ENCODE data around the gene SH2D2A. TPM values are rescaled to one million over a fixed set of nuclear protein-coding genes. Genes with fewer than 3 reads are reported as not detected.

SH2D2A gene
- total and polyA plus RNA-seq, 9 of the 15 experiments (the other 6 are each of a cell fraction or from before 2014, with no cell fraction given) = 0.89 to 33.6 (median 6.9) TPM

DNA sequence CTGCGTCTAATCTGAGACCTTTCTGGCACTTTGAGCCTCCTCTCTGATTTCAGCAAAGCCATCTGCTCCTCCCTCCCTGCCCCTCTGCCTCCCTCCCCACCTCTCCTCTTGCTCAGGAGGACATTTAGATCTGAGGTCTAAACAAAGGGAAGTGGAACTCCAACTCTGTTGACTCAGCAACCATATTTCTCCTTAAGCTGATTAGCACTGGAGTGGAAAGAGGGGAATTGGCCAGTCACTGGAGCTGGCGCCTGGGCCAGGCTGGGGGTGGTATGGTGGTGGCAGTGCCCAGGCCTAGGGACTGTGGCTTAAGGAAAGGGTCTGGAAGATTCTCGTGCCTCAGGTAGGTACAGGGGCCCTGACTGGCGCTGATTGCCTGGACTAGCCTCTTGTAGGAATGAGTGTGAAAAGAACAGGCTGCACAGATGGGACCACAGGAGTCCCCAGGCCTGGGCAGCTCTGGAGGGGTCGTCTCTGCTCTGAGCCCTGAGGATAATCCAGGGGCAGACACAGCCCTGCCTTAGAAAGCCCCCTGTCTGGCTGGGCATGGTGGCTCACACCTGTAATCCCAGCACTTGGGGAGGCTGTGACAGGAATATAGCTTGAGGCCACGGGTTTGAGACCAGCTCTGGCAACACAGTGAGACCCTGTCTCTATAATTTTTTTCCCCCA, 11.9 kb downstream of the SH2D2A start:
- FAIRE-seq = peak; percentile 44
- H3K4me2 ChIP-seq (ENCODE audit: insufficient read depth, low read length) = no peak overlapping the region
- no peaks in the 10 kb centered on the region for H3K9me3 ChIP-seq (replicated peaks; ENCODE audit: control insufficient read depth, insufficient read depth, low read depth, low read length)
- peaks cover 31% of the 10 kb centered on the region for H3K36me3 ChIP-seq (ENCODE audit: control insufficient read depth, insufficient read depth, low read length)
- peak overlapping the region; percentile 11; the same call in 1 of the 3 replicates for H3K27ac ChIP-seq (ENCODE audit: extremely low read depth, low read depth, low read length)
- no peaks in the 10 kb centered on the region for H3K9me1 ChIP-seq (ENCODE audit: control insufficient read depth, insufficient read depth, low read length)
- peaks cover 12 to 14% of the 10 kb centered on the region in 2 experiments for H3K4me1 ChIP-seq (replicated peaks in 1 of 2; ENCODE audit: control insufficient read depth in 2 of 2, insufficient read depth in 2 of 2, low read length in 2 of 2)
- no TSS peak for BruUV-seq (replicated peaks)
- intact Hi-C loops (cut with micrococcal nuclease) (no loop called here), in situ Hi-C loops (cut with MboI) (loop anchor here (5.0 kb wide), 1 partner anchor 58 kb away; the partner anchor contains the start of gene NTRK1)
- H4K20me1 ChIP-seq (replicated peaks; ENCODE audit: control insufficient read depth, insufficient read depth, low read length) = no peaks in the 10 kb centered on the region
- ChIA-PET POLR2A (interaction anchor here (0.6 to 1.4 kb wide), 6 partner anchors 9 to 20 kb away, joined by 3 to 8 read pairs (median 4); partner anchors contain the start of gene SH2D2A), CTCF (ENCODE audit: low intra/inter-chr PET ratio) (no interaction called here)
- no peaks in the 10 kb centered on the region for H3K27me3 ChIP-seq (ENCODE audit: control insufficient read depth in 2 of 2, insufficient read depth in 2 of 2, low read length in 2 of 2)
- 35% methylated on average over 6 of the region's 6 CpGs for WGBS (ENCODE audit: insufficient coverage, low coverage, missing lambda C conversion rate)
- DNase-seq (ENCODE audit: extremely low read depth in 1 of 4, low spot score in 3 of 4) = peak in 1 of 4 experiments; percentile 33
- H3K79me2 ChIP-seq (ENCODE audit: control insufficient read depth, insufficient read depth, low read length) = no peaks in the 10 kb centered on the region
- no peak overlapping the region for H2AFZ ChIP-seq (ENCODE audit: low read depth, low read length)
- ATAC-seq = peak; percentile 44
- peak overlapping the region in 1 of 2 experiments; percentile 79; a peak in 2 of 4 replicates for H3K9ac ChIP-seq (ENCODE audit: insufficient read depth in 1 of 2, low read depth in 2 of 2, low read length in 2 of 2)
- no peak overlapping the region for H3K4me3 ChIP-seq
- TF ChIP-seq CBFA2T2 (conservative IDR thresholded peaks at IDR 0.05) (no peak), BRF1 (IDR thresholded peaks at IDR 0.05; ENCODE audit: borderline replicate concordance, extremely low read depth, insufficient read length) (no peak), MAZ (CRISPR knock-in tag; conservative IDR thresholded peaks at IDR 0.05 in 1 of 2, IDR thresholded peaks at IDR 0.05 in 1 of 2) (peak; percentile 4 to 38; a peak in 1 of 4 replicates), KDM1A (IDR thresholded peaks at IDR 0.05) (no peak), NBN (IDR thresholded peaks at IDR 0.05; ENCODE audit: low read depth) (no peak), PTRF (tag; IDR thresholded peaks at IDR 0.05) (no peak), NCOA1 (IDR thresholded peaks at IDR 0.05; ENCODE audit: low read depth) (no peak), NUFIP1 (IDR thresholded peaks at IDR 0.05; ENCODE audit: partially characterized antibody) (no peak), ZNF316 (IDR thresholded peaks at IDR 0.05) (peak; percentile 73)
- TF ChIP-seq, protein P1, sequence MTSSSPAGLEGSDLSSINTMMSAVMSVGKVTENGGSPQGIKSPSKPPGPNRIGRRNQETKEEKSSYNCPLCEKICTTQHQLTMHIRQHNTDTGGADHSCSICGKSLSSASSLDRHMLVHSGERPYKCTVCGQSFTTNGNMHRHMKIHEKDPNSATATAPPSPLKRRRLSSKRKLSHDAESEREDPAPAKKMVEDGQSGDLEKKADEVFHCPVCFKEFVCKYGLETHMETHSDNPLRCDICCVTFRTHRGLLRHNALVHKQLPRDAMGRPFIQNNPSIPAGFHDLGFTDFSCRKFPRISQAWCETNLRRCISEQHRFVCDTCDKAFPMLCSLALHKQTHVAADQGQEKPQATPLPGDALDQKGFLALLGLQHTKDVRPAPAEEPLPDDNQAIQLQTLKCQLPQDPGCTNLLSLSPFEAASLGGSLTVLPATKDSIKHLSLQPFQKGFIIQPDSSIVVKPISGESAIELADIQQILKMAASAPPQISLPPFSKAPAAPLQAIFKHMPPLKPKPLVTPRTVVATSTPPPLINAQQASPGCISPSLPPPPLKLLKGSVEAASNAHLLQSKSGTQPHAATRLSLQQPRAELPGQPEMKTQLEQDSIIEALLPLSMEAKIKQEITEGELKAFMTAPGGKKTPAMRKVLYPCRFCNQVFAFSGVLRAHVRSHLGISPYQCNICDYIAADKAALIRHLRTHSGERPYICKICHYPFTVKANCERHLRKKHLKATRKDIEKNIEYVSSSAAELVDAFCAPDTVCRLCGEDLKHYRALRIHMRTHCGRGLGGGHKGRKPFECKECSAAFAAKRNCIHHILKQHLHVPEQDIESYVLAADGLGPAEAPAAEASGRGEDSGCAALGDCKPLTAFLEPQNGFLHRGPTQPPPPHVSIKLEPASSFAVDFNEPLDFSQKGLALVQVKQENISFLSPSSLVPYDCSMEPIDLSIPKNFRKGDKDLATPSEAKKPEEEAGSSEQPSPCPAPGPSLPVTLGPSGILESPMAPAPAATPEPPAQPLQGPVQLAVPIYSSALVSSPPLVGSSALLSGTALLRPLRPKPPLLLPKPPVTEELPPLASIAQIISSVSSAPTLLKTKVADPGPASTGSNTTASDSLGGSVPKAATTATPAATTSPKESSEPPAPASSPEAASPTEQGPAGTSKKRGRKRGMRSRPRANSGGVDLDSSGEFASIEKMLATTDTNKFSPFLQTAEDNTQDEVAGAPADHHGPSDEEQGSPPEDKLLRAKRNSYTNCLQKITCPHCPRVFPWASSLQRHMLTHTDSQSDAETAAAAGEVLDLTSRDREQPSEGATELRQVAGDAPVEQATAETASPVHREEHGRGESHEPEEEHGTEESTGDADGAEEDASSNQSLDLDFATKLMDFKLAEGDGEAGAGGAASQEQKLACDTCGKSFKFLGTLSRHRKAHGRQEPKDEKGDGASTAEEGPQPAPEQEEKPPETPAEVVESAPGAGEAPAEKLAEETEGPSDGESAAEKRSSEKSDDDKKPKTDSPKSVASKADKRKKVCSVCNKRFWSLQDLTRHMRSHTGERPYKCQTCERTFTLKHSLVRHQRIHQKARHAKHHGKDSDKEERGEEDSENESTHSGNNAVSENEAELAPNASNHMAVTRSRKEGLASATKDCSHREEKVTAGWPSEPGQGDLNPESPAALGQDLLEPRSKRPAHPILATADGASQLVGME (CRISPR knock-in tag; IDR thresholded peaks at IDR 0.05) = no peak
- TF ChIP-seq, protein P2, sequence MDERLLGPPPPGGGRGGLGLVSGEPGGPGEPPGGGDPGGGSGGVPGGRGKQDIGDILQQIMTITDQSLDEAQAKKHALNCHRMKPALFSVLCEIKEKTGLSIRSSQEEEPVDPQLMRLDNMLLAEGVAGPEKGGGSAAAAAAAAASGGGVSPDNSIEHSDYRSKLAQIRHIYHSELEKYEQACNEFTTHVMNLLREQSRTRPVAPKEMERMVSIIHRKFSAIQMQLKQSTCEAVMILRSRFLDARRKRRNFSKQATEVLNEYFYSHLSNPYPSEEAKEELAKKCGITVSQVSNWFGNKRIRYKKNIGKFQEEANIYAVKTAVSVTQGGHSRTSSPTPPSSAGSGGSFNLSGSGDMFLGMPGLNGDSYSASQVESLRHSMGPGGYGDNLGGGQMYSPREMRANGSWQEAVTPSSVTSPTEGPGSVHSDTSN (CRISPR knock-in tag; IDR thresholded peaks at IDR 0.05; ENCODE audit: low read depth) = no peak
- TF ChIP-seq, protein P2 (tag; conservative IDR thresholded peaks at IDR 0.05; ENCODE audit: low read depth) = 0 out of 2 replicates have a peak, but pooled peaks have one; percentile 12

Data from K562 (cell line).